ENCODE data around the gene TMED1.

The TMED1 gene

DNA sequence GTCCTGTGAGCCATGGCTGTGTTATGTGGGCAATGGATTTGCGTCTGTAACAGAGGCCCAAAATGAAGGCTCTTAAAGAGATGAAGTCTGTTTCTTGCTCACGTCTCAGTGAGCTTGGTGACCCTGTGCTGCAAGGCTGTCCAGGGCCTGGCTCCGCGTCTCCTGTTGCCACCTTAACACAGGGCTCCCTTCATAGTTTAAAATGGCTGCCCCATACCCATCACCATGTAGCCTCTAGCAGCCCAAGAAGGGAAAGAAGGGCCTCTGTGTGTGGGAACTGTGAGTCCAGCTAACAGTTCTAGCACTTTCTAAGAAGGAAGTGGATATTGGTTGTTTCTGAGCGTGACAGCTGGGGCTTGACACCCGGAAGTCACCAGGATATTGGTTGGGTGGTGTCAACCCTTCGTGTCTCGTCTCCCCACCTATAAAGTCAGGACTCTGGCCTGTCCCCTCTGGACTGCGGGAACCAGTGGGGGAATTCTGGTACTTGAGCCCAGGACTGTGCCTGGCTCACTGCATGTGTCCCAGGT, 20.9 kb downstream of the TMED1 start:
- no peak for TF ChIP-seq CTCF (IDR thresholded peaks at IDR 0.05; ENCODE audit: insufficient read depth, low read length, missing control alignments)
- ChIA-PET CTCF (interaction anchor here (0.7 to 1.9 kb wide), 3 partner anchors 50 to 98 kb away, joined by 3 to 9 read pairs (median 7); partner anchors contain the start of gene DNM2), POLR2A (interaction anchor here (0.9 to 2.0 kb wide), 4 partner anchors 21 to 97 kb away, joined by 4 to 7 read pairs (median 6); partner anchors contain the start of genes DNM2 and TMED1)
- no peak for DNase-seq (ENCODE audit: low read depth, low spot score)
- H3K4me3 ChIP-seq (ENCODE audit: low read depth, low read length), result peak overlapping the region; percentile 96

- POLR2A ChIA-PET, result interaction anchor here (0.6 kb wide), 1 partner anchor 96 kb away, joined by 4 read pairs; no protein-coding TSS in a partner anchor
- no peak overlapping the region; the same call in 1 of the 2 replicates for H3K4me3 ChIP-seq (ENCODE audit: low read depth, low read length)
- DNase-seq (ENCODE audit: low read depth, low spot score), result peak; percentile 81
- CTCF ChIA-PET, result interaction anchor here (0.9 to 1.0 kb wide), 2 partner anchors 18 to 95 kb away, joined by 3 to 7 read pairs; partner anchors contain the start of gene DNM2
- peak; percentile 11 for TF ChIP-seq CTCF (IDR thresholded peaks at IDR 0.05; ENCODE audit: insufficient read depth, low read length, missing control alignments)
Measured at GRCh38 chr19:10812902-10813404, 23.1 kb downstream of the TMED1 start.

- CTCF ChIA-PET, result interaction anchor here (0.9 to 1.0 kb wide), 3 partner anchors 18 to 329 kb away, joined by 3 to 7 read pairs (median 3); partner anchors contain the start of gene DNM2
- no peak for TF ChIP-seq CTCF (IDR thresholded peaks at IDR 0.05; ENCODE audit: insufficient read depth, low read length, missing control alignments)
- DNase-seq (ENCODE audit: low read depth, low spot score), result no peak
- POLR2A ChIA-PET, result interaction anchor here (0.6 kb wide), 1 partner anchor 95 kb away, joined by 4 read pairs; no protein-coding TSS in a partner anchor
- H3K4me3 ChIP-seq (ENCODE audit: low read depth, low read length), result no peak overlapping the region
Measured at GRCh38 chr19:10812196-10812595, 23.8 kb downstream of the TMED1 start.

DNA sequence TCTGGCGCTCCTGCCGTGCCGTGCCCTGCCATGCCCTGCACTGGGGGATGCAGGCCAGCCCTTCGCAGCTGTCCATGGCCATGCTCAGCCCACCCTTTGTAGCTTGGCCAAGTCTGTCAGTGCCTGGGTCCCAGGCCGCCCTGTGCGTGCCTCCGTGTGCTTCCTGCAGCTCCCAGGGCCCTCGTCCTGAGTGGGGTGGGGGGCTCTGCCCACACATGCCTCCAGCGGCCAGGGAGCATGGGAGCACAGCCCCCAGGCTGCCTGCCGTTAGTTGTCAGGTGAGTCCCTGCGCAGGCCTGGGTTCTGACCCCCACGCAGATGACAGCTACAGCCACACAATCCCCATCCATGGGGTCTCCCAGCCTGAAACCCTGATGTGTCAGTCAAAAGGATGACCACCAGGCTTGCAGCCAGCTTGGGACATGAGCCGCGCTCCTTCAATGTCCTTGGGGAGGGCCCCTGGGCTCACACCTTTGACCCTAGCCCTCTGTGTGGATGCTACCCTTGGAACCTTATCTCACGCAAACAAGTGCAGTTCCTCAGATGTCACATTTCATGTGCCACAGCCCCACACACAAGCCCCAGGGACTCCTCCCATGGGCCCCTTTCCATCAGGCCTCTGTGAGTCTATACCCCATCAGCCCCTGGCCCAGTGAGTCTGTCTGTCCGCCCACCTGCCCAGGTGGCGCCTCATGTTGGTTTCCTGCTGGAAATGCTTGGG, 24.5 kb downstream of the TMED1 start:
- no peak for TF ChIP-seq CTCF (IDR thresholded peaks at IDR 0.05; ENCODE audit: insufficient read depth, low read length, missing control alignments)
- ChIA-PET POLR2A (interaction anchor here (1.3 kb wide), 1 partner anchor 94 kb away, joined by 3 read pairs; the partner anchor contains the start of gene DNM2), CTCF (interaction anchor here (0.9 to 2.9 kb wide), 3 partner anchors 53 to 328 kb away, joined by 3 to 11 read pairs (median 7); partner anchors contain the start of gene DNM2)
- DNase-seq (ENCODE audit: low read depth, low spot score), result no peak
- no peak overlapping the region for H3K4me3 ChIP-seq (ENCODE audit: low read depth, low read length)

GRCh38 chr19:10809651-10810285, 26.2 kb downstream of the TMED1 start:
- POLR2A ChIA-PET, result interaction anchor here (1.1 kb wide), 1 partner anchor 92 kb away, joined by 3 read pairs; the partner anchor contains the start of gene DNM2
- no peak for DNase-seq (ENCODE audit: low read depth, low spot score)
- H3K4me3 ChIP-seq (ENCODE audit: low read depth, low read length), result no peak overlapping the region
- CTCF ChIA-PET, result interaction anchor here (1.1 to 2.9 kb wide), 2 partner anchors 9 to 55 kb away, joined by 3 to 11 read pairs; no protein-coding TSS in a partner anchor
- no peak for TF ChIP-seq CTCF (IDR thresholded peaks at IDR 0.05; ENCODE audit: insufficient read depth, low read length, missing control alignments)

All from AG04449 (cell line).